Upper lobe of left lung (tissue), 4 donors: ENCODE data around the gene ZNF213.

Source experiments
- EP300 ChIP-seq, 4 donors: sonication (generic); formaldehyde crosslinking; IDR thresholded peaks; one replicate each; pipeline ENCODE4 v1.5.1; 2017; ENCODE audit warnings: antibody characterized with exemption in 4 of 4, control low read depth in 2 of 4
- POLR2A ChIP-seq, 4 donors: fragments of 450-650 bp; IDR thresholded peaks; one replicate each; pipeline ENCODE4 v1.5.1; 2016 to 2017; ENCODE audit warnings: antibody characterized with exemption in 4 of 4, mild to moderate bottlenecking in 2 of 4
- TF ChIP-seq, protein P1 (sequence below), 6 experiments: fragments of 450-650 bp in 4 of 6; fragments of 200-600 bp in 2 of 6; sonication (generic) in 2 of 6; IDR thresholded peaks; one replicate each; pipeline ENCODE4 v1.5.1; 2016 to 2019; ENCODE audit warnings: antibody characterized with exemption in 6 of 6

DNA sequence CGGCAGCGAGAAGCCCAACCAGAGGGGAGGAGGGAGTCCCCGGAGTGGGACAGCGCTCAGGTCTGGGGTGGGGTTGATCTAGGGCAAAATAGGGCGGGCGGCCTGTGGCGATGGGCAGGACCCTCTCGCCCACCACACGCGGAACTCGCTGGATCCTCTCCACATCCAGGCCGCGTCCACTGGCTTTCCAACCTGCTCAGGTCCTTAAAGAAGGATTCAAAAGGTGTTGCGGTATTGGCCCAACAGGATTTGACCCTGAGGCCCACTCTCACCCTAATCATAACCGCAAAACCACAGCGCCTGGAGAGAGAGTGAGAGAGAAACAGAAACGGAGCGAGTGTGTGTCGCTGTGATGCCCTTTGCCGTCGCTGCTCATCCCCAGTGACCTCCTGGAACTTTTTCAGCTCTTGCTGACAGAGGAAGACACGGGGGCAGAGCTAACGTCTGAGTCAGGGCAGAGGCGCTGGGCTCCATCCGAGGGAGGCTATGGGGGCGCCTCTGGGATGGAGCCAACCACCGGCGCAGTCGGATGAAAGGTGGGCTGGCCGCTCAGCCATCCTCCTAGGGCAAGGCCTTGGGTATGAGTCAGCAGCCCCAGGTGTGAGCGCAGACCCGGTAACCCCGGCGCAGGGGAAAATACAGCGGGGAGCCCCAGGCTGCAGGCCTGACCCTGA is 36.5 kb downstream of the ZNF213 start:
- no peak for TF ChIP-seq EP300 (IDR thresholded peaks at IDR 0.05)
- TF ChIP-seq POLR2A (IDR thresholded peaks at IDR 0.05): no peak
- TF ChIP-seq, protein P1, sequence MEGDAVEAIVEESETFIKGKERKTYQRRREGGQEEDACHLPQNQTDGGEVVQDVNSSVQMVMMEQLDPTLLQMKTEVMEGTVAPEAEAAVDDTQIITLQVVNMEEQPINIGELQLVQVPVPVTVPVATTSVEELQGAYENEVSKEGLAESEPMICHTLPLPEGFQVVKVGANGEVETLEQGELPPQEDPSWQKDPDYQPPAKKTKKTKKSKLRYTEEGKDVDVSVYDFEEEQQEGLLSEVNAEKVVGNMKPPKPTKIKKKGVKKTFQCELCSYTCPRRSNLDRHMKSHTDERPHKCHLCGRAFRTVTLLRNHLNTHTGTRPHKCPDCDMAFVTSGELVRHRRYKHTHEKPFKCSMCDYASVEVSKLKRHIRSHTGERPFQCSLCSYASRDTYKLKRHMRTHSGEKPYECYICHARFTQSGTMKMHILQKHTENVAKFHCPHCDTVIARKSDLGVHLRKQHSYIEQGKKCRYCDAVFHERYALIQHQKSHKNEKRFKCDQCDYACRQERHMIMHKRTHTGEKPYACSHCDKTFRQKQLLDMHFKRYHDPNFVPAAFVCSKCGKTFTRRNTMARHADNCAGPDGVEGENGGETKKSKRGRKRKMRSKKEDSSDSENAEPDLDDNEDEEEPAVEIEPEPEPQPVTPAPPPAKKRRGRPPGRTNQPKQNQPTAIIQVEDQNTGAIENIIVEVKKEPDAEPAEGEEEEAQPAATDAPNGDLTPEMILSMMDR (IDR thresholded peaks at IDR 0.05): no peak
